NCI-H2029 (cell line): ENCODE measurements around the gene GFM1.
A peak's percentile ranks its signal among the peaks of the same experiment; 100 is the strongest.
"Not testable (repeated sequence)": the region's sequence is repeated elsewhere in the genome, so short reads cannot be mapped to it uniquely, and the experiment has no call there.

Source experiments
- DNase-seq: peaks from one replicate; lab custom pipeline; 2025; lab: John Stamatoyannopoulos, UW

Gene GFM1

DNA sequence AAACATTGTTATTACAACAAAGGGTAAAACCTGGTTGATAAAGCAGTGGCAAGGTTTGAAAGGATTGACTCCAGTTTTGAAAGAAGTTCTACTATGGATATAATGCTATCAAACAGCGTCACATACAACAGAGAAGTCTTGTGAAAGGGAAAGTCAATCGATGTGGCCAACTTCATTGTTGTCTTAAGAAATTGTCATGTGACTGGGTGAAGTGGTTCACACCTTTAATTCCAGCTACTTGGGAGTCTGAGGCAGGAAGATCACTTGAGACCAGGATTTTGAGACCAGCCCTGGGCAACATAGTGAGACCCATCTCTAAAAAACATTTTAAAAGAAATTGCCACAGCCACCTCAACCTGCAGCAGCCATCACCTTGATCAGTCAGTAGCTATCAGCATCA lies 34.4 kb downstream of the GFM1 start:
- no peak for DNase-seq

DNA sequence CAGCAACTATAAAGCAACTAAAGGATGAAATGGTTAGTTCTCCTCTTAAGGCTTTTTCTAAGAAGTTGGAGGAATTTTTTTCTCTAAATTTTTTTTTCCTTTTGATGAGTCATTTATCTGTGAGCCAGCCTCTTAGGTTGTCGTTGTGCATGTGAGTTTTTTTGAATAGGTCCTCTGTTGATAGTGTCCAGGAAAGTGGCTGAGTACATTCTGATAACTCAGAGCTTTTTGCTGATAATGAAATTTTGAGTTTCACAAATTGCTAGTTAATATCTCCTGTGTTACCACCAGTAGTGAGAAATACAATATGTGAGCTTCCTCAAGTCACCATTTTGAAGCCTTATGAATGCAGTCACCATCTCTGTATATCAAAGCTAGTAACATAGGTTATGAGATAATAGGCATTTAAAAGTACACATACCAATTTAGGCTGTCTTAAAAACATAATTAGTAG lies 35.2 kb downstream of the GFM1 start:
- no peak for DNase-seq

DNA sequence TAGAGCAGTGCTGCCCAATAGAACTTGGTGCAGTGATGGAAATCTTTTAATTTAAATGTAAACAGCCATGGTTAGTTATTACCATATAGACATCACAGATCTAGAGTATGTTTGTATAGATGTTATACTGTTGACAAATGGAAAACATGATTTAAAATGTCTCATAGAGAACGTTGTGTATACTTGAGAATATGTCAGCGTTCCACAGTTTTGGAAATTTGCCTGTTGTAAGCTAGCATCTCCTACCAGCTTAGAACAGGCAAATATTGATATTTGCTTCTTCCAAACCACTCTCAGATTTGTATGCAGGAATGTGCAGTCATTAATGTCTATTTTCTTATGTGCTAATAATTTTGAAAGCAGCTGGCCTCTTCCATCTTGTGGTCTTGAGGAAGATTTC lies 36.5 kb downstream of the GFM1 start:
- no peak for DNase-seq

DNA sequence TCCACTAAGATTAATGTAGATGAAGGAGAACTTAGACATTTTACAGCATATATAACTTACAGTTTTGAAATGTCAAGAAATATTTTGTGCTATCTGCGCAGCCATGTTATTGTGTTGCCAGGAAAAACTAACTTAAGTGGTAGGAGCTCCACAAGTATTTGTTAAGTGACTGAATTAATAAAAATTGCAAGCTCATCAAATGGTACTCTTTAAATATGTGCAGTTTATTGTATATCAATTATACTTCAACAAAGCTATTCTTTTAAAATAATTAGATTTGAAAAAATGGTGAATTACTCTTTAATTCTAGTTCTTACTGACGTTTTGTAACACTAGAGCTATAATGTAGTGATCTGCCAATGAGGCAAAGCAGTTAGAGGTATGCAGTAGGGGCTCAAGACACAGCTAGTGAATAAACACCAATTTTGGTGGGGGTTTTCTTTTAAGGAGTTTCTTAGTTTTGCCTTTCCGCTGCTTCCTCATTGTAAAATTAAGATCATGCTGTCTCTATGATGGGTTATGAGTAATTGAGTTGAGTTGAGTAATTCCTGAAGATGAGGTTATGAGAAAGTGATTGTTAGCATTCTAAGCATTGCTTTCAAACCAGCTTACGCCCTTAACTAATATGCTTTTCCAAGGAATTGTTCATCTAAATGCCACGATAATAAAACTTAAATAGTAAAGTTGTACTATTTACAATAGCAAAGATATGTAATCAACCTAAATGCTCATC lies 39.1 kb downstream of the GFM1 start:
- no peak for DNase-seq

DNA sequence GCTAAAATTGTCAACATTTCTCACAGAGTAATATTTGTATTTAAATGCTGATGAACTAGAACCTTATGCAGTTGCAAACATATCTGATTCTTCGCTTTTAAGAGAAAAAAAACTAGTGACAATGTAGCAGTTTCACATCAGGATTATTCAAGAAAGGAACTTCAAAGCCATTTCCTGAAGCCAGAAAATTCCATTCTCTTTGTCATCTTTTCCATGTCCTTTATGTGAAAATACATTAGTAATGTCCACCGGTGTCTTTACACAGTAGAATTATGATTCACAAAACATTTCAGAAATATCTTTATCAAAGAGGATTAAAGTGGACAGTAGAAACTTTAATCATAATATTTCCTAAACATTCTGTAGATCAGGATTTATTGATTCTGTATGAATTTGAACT lies 40.8 kb downstream of the GFM1 start:
- DNase-seq: no peak

DNA sequence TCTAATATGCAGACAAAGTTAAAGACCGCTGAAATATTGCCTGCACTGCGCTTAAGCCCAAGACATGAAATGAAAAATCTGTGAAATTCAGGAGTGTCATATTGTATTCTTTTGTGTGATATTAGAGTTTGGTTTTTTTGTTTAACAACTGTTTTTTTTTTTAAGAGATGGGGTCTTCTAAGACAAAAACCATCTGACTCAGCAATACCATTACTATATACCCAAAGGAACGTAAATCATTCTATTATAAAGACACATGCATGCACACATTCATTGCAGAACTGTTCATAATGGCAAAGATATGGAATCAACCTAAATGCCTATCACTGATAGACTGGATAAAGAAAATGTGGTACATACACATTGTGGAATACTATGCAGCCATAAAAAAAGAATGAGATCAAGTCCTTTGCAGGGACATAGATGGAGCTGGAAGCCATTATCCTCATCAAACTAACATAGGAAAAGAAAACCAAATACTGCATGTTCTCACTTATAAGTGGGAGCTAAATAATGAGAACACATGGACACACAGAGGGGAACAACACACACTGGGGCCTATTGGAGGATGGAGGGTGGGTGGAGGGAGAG lies 49.6 kb downstream of the GFM1 start:
- DNase-seq: not testable (repeated sequence)

DNA sequence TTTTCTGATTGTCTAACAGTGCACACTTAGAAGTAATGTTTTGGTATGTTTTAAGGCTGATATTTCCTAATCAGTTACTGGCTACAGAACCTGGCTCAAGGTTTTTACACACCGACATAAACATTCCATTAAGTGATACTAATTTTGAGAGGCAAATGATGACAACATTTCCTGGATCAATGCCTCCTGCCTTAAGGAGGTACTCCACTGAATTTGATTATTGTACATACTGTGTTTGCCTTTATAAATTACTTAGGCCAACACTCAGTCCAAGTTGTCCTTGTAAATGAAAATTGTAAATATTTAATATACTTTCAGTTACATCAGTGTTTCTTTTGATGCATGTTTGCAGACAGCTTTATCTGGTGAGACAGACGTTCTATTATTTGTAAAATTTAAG lies 52.3 kb downstream of the GFM1 start:
- DNase-seq: peak; percentile 0

DNA sequence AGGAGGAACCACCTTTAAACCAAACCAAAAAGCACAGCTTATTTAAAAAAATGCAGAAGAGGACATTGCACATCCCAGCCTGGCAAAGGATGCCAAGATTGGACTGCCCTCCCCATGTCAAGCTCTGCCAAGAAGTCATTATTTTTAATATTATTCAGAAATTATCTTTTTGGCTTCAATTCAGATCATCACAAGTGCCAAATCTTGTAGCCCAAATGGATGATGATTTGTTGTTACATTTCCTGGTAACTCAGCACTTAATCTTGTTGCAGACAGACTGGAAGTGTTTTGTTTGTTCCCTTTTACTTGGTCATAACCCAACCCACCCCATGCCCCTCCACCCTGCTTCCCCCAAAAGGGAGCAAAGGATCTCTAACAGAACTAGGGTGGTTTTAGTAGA lies 56.2 kb downstream of the GFM1 start:
- DNase-seq: no peak

DNA sequence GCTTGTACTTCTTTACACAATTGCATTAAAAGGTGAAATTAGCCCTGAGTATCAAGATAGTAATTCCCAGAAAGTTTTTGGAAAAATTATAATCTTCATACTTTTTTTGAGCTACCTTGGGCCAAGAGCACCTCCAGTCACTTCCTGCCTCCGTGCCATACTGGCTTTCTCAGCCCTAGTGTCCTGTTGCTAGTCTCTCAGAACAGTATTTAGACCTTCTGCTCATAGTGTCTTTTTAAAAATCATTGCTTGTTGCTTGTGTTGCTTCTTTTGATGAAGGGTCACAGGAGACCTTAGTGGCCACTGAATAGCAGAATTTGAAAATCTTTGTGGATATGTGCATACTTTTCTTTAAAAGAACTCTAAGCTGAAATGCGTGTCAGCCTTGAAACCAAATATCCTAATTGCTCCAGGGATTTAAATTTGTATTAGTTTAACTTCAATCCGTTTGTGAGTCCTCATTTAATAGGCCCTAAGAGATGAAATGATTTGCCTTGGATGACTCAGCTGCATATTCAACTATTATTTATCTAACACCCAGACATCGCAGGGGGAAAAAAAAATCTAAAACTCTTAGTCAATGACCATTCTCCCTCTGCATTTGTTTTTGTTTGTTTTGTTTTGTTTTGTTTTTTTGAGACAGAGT lies 57.2 kb downstream of the GFM1 start:
- no peak for DNase-seq

DNA sequence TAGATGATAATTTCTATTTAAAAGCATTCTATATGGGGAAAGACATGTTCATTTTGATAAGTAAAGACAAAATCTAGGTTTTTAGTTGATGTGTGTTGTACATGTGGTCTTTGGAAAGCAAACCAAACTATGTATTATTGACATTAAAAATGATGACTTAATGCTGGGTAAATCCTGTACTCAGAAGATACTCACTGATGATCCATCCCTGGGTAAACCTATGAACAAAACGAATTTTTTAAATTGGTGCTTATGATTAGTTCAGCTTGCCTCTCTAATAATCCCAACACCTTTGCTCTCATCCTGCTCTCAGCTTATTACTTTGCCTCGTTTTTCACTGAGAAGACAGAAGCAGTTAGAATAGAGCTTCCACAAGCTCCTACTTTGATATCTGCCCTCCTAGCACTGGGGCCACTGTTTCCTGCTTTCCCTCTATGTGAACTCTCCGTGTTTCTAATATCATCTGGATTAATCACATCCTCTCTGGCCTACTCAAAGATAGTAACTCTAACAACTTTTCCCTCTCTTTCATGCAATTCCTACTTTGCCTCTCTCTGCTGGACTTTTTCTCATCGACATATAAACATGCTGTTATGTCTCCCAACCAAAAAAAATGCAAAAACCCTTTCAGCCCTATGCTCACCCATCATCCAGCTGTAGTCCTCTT lies 58.6 kb downstream of the GFM1 start:
- DNase-seq: no peak

DNA sequence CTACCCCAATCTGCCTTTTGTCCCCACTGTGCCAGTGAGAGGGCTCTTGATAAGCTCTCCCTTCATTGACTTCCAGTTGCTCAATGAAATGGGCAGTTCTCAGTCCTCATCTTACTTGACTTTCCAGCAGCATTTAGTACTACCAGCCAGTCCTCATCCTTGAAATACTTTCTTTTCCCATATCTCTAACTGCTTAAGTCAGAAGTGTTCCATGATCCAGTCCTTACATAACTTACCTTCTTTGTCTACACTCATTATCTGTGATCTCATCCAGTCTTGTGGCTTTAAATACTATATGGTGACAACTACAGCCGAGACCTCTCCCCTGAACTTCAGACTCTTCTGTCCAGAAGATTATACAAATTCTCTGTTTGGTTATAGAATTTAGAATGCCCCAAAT lies 59.2 kb downstream of the GFM1 start:
- DNase-seq: no peak

DNA sequence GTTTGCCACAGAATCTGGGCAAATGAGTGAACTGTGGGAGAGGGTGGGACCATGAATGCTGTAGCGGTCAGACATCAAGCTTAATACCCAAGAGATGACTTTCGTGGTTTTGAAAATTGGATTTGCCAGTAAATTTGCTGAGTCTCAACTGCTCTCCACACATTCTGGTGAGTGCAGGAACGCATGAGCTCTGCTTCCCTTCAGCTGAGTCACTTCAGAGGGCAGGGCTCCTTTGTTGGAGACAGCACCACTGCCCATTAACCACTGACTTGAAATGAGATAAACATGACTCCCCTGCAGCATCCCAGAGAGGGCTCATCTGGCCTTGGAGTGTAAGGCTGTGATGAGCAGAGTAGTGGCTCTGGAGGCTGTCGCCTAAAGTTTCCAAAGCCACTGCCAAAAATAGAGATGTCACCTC lies 65.3 kb downstream of the GFM1 start:
- no peak for DNase-seq

DNA sequence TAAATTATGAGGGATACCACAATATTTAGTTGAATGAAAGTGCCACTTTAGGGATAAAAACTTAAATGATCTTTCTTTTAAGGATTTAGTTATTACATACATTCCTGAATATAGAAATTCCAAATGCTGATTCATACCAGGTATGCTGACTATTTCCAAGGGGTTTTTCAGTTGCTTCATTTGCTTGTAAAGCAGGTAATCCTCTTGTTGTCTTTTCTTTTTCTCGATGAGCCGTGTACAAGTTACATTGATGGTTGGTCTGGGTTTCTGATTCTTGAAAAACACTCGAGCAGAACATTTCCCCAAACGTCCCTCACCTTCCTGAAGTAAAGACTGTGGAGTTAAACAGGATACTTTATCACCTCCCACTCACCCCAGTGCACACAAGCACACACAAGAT lies 66.3 kb downstream of the GFM1 start:
- DNase-seq: no peak

DNA sequence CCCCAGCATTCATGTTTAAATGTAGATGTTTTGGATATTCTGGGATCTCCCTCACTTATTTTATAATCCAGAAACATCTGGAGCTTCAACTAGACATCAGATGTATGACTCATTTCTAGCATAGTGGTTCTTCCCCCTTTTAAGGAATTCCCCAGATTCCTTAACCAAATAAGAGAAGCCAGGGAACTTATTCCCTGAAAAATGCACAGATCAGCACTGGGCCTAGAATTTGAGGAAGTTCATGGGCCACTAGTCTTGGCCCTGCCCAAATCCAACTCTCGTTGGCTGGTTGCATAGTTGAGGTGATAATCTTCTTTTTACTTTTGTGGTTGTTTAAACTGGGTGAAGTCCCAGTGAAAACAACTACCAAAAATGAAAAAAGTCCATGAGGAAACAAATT lies 67.6 kb downstream of the GFM1 start:
- no peak for DNase-seq

DNA sequence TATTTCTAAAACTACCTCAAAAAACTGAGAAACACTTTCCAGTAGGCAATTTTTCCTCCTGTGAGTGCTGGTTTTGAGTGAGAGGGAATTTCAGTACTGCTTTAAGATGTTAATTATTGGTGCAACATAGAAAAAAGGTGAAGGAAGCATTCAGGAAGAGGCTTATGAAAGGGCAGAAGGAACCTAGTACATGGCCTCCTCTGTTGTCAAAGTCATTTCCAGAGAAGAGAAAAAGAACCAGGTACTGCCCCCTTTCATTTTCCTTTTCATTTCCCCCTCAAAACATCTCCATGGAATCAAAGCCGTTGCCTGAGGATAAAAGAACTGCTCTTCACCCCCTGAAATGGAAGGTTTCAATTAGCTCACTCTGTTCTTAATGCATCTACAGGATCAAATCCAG lies 68.1 kb downstream of the GFM1 start:
- DNase-seq: no peak

DNA sequence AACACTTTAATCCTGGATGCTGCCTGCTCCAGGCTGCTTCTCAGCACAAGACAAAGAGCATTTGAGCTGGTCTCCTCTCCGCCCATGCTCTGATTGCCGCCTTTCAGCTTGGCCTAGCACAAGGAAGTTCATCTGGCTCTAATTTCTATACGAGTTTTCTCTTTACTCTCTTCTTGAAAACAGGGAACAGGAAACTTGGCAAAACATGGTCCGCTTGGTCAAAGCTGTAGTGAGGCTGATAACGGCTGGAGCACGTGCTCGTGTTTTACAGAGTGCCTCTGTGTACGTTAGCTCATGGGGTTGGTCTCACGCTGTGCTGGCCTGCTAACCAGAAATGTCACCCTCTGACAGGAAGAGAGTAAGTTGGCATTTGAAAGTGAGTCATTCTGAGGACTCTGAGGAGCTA lies 68.8 kb downstream of the GFM1 start:
- no peak for DNase-seq

DNA sequence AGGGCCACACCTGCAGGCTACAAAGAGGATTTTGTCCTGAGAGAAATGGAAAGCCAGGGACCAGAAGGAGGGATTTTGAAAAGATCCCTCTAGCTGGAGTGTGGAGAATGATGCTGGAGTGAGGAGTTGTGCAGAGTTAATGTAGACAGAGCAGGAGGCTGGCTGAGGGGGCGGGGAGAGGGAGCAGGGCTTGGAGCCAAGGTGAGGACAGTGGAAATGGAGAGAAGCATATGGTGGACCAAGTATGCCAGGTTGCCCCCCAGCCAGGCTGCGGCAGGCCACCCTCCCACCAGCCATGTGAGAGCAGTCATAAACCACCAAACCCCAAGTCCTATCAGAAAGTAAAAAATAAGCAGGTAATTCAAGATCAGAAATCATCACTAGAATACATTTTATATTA lies 73.2 kb downstream of the GFM1 start:
- DNase-seq: no peak

DNA sequence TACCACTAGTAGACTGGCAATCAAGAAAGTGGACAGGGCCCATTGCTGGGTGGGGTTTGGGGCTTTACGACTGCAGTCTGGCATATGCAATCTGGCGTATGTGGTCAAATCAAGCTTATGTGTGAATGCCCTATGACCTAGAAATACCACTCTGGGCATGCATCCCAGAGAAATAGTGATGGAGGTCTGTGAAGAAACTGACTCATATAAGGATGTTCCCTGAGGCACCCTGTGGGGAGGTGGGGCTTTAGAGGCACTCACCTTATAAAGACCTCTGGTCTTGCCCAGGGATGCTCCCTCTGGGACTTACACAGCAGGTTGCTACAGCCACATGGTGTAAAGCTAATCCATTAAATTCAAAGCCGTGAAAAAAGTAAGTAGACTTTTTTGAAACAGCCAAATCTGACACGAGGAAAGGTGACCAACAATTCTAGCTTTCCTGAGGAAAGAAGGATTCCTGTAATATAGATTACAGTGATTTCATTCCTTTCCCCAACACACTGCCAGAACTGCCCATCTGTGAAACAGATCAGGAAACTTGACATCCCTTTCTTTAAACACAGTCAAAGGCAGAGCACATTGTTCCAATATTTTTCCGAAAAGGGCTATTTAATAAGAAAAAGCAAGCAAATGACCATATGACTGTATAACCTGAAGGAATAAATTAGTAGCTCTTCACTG lies 74.3 kb downstream of the GFM1 start:
- DNase-seq: no peak

DNA sequence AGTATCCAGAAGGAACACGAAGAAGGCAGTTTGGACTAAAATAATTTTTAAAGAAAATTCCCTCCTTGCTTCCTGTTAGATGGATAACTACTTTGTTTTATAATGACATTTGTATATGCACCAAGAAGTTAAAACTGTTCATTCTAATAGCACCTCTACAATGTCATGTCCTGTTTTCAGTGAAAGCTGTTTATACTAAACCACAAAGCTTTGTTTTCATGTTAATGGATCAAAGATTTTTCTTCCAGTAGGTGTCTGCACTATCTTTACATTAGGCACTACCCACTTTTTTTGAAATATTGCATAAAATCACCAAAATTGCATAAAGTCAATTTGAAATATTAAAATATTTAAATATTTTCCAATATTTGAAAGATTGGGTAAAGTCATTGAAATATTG lies 77.8 kb downstream of the GFM1 start:
- no peak for DNase-seq

DNA sequence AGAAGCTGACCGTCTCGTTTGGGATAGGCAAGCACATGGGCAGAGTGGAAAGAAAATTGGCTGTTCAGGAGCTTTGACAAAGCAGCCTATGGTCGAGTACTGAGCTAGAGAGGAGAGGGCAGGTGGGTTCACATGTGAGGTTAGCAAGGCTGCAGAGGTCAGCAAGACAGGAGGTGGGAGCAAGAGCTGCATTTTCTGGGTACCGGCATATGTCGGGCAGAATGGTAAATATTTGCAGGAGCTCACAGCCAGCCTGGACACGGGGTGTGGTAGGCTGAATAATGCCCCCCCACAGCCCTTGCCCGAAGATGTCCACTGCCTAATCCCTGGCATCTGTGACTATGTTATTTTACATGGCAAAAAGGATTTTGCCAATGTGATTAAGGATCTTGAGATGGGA lies 79.7 kb downstream of the GFM1 start:
- DNase-seq: no peak

DNA sequence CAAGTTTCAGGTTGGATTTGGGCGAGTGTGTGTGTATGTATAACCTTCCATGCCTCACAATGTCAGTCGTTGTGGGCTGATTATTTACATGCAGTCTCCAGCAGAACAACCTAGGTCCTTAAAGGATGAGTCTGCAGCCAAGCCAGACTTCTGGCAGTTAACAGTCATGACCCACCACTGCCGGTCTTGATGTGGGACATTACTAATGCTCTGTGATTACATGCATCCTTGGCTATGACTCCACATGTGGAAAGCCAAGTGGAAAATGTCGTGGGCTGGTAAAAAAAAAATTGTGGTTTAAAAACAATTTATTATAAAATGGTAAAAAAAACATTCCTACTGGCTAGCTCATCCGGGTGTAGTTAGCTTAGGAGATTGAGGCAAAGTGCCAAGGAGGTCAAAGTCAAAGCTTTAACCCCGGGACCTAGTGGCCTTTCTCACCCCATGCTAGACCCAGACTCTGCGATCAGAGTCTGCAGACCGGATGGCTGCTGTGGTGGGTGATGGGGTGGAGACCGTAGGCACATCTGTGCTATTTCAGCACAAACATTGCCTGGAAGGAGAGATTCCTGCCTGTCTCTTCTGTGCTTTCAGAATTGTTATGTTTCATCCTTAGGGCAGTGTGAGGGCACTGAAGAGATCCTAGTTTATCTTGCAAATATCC lies 81.2 kb downstream of the GFM1 start:
- no peak for DNase-seq
